ENCODE data around the gene EXOC2.

Gene EXOC2

GRCh38 chr6:692858-693722 lies at the start of gene EXOC2:
Gene EXOC2 (minus strand): TSS chr6:693139. CDS start chr6:637818, 55,321 bp downstream.
- peak; percentile 80 for DNase-seq

DNA sequence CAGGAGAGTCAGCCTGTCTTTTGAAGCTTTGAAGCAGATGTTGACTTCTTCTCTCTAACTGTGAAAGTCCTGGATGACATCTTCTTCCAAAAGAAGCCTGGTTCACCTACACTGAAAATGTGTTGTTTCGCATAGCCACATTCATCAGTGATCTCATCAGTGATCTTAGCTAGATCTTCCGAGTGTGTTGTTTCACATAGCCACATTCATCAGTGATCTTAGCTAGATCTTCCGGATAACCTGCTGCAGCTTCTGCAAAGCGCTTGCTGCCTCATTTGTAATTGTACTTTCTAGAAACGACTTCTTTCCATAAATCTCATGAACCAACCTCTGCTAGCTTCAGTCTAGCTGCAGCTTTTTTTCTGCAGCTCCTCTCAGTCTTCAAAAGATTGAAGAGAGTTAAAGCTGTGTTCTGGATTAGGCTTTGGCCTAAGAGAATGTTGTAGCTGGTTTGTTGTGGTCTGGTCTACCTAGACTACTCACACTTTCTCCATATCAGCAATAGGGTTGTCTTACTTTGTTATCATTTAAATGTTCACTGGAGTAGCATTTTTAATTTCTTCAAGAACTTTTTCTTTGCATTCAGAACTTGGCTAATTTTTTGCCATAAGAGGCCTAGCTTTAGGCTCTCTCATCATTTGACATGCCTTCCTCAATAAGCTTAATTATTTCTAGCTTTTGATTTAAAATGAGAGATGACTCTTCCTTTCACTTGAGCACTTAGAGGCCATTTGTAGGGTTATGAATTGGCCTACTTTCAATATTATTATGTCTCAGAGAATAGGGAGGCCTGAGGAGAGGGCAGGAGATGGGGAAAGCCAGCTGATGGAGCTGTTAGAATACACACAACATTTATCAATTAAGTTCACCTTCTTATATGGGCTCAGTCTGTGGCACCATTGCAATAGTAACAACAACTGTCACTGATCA lies 48.7 kb upstream of the EXOC2 start:
- no peak for DNase-seq

DNA sequence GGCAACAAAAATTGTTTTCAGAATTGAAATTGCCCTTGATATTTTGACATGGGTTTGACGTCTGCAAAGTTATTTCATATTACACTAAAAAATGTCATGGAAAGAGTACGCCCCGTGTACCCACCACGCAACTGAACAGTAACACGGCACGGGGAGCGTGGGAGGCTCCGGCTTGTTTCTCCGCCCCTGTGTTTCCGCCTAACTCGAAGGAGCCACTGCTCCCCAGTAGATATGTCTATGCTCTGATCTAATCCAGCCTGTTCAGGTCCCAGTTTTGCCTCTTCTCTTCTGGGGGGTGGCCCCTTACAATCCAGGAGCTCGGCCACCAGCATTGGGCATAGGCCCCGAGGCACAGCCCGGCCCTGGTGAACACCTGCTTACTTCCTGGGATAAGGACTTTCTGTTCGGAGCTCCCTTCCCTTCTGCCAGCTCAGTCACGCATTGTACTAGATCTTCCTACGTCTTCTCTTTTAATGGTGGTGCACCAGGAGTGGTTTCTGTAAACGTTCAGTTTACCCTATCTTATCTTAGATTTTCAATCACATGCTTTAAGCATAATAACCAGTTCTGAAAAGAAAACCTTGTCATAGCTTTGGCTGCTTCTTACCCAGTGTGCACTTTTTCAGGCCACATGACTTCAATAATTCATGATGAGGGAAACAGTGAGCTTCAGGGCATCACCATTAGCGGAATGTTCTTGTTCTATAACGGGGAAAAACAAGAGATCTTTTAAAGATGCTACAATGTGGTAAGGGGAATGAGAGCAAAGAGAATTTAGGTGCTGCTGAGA lies 43.9 kb upstream of the EXOC2 start:
- DNase-seq, result no peak

DNA sequence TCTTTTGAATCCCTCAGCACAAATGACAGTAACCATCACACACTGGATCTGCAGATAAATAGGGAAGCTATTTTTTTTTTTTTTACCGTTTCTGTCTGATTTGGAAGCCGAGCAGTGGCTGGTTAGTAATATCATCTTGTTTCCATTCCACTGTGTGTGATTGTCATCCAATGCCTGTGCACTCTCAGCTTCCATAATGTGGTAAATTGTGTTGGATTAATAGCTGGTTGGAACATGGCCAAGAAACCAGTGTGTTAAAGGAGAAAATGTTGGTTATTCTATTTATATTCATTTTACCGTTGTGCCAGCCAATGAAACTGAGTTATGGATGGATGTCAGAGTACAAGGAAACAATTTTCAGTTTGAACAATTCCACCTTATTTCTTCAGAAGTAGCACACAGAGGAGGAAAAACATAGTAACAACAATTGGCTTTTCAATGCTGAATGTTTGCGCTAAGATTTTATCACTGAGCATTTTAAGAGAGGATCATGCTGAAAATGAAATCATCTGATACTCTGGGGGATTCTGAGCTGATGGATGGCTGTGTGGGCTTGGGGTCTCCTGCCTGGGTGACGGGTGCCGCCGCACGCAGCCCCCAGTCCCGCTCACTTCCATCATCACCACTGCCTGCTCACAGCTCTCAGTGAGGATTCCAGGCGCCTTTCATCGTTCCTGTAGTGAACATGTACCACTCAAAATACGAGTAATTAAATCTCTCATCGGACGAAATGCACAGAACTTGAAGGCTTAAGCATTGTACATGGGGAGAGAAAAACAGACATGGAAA lies 40.7 kb upstream of the EXOC2 start:
- peak; percentile 80 for DNase-seq

- no peak for DNase-seq
Measured at GRCh38 chr6:731924-732323, 39.0 kb upstream of the EXOC2 start.

GRCh38 chr6:729606-730320 lies 36.8 kb upstream of the EXOC2 start:
- no peak for DNase-seq

DNA sequence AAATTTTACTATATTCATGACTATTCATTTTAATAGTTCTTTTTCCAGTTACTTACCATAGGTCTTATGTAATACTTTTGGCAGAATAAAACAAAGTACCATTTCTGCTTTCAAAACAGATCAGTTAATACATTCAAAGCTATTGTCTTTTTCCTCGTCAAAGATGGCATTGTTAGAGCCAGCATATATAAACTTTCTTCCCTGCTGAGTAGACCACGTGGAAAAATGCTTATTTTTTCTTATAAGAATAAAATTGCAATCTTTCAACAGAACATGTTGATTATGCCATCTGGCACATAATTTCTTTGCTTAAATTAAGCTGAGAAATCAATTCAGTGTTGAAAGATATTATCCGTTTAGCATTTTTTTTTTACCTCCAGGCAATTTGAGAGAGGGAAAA lies 34.9 kb upstream of the EXOC2 start:
- no peak for DNase-seq

DNA sequence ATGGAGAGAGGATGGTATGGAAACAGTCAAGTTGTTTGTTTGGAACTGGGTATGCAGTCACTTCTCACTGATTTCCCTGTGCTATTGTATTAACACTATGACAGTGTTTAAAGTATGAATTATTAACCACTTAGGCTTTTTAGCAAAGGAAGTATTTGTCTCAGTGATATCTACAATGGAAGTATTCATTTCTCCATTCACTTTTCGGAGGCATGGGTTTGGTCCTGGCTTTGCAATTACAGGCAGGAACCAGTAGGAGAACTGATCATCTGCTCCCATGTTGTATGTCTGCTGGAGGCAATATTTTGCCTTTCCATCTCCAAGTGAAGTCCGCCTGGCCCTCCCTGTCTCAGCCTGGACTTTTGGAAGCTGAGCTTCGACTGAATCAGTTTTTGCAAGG lies 30.6 kb upstream of the EXOC2 start:
- DNase-seq, result no peak

- DNase-seq, result no peak
Measured at GRCh38 chr6:722608-723007, 29.7 kb upstream of the EXOC2 start.

DNA sequence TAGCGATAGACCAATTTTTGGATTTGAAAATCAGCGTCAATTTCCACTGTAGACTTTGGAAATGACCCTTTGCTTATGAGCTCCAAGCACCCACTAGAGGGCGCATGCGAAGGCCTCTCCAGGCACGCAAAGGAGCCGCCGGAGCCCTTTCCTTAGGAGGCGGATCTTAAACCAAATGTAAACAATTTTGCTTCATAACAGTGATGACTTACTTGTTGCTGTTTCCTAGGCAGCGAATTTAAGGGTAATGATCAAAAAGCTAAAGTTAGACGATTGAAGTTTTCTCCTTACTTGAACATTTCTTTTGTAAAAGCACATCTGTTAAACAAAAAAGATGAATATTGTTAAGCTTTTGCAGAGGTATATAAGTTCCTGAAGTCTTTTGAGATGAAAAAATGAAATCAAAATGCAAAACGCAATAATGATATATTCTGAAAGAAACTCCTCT lies 29.2 kb upstream of the EXOC2 start:
- peak; percentile 62 for DNase-seq

DNA sequence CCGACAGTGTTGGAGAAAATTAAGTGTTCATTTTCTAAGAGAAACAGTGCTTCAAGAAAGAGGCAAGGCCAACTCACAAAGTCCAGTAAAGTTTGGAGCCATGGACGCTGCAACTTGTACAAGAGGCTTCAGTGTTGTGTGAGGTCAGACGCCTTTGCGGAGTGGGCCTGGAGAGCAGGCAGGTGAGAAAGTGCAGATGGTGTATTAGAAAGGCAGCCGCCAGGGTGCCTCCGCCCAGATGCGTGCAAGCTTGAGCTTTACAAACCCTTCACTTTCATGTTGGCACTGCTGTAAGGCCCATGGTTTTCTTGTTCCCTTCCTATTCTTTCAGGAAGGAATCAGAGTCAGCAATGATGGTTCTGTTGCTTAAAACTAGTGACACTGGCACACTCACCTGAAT lies 25.4 kb upstream of the EXOC2 start:
- no peak for DNase-seq

DNA sequence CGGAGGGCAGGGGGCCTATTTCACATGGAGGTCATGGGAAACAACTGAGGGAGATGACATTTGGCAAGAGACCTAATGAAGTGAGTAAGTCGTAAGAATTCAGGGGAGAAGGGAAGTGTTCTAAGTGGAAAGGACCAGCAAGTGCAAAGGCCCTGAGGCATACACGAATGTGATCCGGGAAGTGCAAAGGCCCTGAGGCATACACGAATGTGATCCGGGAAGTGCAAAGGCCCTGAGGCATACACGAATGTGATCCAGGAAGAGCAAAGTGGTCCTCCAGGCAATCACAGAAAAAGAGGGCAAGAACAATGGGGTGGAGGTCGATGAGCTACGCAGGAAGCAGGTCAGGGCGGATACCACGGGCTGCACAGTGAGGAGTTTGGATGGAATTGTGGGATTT lies 24.2 kb upstream of the EXOC2 start:
- DNase-seq, result no peak

DNA sequence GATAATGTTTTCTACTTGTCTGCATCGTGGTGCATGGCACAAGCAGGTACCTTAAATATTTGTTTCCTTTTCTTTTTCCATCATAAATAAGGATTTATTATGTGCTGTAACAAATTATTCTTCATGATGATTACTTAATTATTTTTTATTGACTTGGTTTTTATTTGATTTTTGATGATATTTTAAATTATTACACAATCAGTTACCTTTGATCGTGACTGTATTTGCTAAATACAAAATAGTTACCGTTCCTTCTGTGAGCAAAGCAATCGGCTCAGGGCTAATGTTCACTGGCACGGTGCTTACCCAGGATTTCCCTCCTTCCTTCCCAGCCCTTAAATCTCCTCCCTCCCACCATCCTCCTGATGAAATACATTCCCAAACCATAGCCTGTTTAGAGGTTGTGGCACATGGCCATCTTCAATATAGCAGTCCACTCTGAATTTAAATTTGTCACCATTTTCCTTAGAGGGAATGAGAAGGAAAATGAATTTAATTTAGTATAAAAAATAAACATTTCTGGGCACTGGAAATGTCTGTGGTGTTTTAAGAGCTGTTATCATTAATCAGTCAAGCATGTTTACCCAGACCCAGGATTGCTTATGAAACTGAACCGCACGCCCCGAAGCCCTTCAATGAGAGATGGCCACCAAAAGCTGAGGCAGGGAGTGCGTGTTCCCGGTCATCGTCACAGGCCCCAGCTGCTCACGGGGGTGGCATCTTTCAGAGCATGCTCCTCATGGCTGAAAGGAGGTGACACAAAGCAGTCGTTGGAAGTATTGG lies 23.0 kb upstream of the EXOC2 start:
- no peak for DNase-seq

DNA sequence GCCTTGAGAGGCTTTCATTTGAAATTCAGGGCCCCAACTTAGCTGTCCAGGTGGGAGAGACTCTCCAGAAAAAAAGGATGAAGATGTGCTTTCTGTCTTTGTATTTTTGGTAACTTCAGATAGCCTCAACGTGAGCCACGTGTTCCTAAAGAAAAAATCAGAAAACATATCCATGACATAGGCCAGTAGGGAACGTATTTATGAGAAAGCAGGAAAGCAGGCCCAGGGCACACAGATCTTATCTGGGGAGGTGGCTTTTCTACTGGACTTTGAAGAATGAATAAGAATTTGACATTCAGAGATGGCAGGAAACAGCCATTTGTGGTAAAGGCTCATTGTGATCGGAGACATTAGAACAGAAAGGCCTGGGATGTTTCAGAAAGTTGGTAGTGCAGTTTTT lies 21.2 kb upstream of the EXOC2 start:
- no peak for DNase-seq

DNA sequence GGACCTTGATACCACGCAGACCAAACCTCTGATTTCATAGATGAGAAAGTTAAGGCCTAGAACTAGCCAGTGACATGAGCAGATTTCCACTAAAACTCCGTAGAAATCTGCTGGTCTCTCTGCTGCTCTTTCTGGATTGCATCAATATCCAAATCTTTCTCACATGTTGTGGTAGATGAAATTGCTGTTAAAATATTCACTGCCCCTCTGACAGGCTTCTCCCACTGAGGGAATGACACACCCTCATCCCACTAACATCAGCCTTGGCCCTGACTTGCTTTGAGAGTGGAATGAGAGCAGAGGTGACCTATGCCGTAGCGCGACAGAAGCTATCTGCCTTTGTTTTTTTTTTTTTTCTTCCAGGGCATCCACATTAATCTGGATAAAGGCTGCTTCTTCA lies 20.4 kb upstream of the EXOC2 start:
- no peak for DNase-seq

DNA sequence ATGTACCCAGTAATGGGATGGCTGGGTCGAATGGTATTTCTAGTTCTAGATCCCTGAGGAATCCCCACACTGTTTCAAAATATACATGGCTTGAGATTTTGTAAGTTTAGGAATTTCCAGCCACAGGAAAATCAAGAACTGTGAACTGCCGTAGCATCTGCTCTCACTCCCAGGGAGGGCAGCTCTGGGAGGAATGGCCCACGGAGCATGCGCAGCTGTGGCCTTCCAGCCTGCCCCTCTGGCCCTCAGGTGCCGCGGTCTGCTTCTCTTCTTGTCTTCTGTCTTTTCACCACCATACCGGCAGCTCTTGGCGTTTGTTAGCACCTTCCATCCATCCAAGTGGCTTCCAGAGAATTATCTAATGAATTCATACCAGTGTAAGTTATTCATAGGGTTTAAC lies 19.9 kb upstream of the EXOC2 start:
- no peak for DNase-seq

DNA sequence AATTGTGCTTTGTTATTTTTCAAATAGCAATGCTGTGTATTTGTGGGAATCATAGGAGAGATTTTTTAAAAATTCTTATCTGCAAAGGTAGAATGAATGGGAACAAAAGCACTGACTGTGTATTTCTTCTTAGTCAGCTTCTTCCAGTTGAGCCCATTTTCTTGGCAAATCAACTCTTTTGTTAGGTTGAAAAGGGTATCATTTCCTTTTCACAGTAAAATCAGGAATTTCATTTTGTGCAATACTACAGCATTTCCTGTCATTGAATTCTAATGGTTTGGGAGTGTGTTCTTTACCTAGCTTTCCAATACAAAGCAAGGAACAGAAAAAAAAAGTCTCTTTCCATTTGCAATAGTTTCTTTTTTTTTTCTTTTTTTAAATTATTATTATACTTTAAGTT lies 19.0 kb upstream of the EXOC2 start:
- DNase-seq, result no peak

DNA sequence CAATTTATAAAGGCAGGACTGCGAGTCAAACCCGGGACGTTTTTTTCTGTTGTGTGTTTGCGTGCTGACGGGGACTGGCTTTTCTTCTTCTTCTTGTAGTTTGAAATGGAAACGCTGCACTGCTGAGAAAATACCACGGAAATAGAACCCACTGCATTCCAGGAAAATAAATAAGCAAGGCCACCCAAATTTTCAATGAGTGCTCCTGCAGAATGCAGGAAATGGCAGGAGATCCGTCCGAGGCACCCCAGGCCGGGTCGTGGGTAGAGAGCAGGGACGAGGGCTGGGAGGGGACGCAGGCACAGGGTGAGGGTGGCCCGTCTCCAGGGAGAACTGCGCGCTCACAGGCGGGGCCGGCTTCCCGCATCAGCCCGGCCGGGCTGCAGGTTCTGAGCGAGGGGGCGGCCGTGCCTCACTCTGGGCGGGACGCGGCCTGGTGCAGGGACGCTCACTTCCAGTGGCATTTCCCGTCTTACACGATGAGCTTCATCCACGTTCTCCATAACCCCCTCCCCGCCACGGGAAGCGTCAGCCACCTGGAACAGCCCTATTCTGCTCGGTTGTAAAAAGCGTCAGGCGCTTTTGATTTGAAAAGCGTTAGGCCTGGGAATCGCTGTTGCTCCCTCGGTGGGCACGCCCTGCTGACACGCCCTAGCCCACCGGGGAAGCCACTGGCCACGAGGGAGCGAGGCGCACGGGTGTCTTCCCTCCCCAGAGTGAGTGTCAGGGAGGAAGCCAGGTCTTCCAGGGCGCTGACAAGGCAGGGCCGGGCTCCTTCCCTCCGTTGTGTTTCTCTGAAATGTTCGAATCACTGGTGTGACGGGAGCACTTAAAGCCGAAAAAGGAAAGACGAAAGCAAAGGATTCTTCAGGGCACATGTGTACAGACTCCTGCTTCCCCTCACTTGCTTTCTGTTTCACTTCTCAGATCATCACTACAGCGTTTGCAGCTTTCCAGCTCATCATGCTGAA lies 17.9 kb upstream of the EXOC2 start:
- DNase-seq, result no peak

DNA sequence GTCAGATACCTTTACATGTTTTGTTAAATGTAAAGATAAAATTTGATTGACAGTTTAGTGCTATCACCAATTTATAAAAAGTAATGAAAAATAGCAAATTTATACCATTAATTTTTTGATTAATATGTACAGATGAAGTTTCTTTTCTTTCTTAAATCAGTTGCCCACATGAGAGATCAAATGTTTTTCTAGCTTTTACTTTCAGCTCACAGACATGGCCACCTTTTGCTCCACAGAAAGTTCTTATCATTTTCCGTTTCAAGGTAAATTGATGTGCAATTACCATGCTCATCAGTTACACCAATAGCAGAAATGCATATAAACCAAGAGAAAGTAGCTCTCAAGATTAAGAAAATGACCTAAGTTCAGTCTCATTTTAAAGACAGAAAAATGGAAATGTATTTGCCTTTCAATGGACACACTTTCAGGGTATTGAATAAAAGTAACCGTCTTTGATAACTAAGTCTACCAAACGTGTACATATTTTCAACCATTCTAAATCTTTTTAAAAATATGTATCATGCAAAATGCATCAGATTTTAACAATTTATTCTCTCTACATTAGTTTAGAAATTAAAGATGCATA lies 16.6 kb upstream of the EXOC2 start:
- no peak for DNase-seq

Measured in NCI-H1105 treated with DMSO at 0.1 percent for 48 hours (cell line).